Posterior vena cava (tissue), 2 donors: ENCODE data around the gene DUSP28. TPM values are rescaled to one million over a fixed set of nuclear protein-coding genes. Genes with fewer than 3 reads are reported as not detected.
A peak's percentile ranks its signal among the peaks of the same experiment; 100 is the strongest.

Experiments used
- DNase-seq: peaks from one replicate; pipeline ENCODE4 v3.0.0-alpha.2; 2020; ENCODE audit warnings: low spot score
- intact Hi-C, 2 donors: fragments of 100-400 bp; cut with DNase I; formaldehyde crosslinking; loops; one replicate each; pipeline versions ENCODE4 v1.14.1 to v1.14.2; 2022 to 2023
- total RNA-seq, 2 donors: library from RNA; stranded (reverse); fragmentation: NEBNext Ultra II Directional; extraction: Animal tissue kit (Norgen Biotek cat#: 25700); gene quantifications; one replicate each; pipeline ENCODE4 v1.2.1, GENCODE V29; 2021
- donor health status: DM: yes; HTN: yes; CAD: no.
- donor health status: DM: yes; HTN: yes; CAD: no.

Gene DUSP28
- total RNA-seq, 2 donors from 2014 or later = 2.0 to 2.3 TPM

GRCh38 chr2:240556553-240557100 lies 3.5 kb upstream of the DUSP28 start:
- DNase-seq = peak; percentile 84
- intact Hi-C loops = no loop called here

DNA sequence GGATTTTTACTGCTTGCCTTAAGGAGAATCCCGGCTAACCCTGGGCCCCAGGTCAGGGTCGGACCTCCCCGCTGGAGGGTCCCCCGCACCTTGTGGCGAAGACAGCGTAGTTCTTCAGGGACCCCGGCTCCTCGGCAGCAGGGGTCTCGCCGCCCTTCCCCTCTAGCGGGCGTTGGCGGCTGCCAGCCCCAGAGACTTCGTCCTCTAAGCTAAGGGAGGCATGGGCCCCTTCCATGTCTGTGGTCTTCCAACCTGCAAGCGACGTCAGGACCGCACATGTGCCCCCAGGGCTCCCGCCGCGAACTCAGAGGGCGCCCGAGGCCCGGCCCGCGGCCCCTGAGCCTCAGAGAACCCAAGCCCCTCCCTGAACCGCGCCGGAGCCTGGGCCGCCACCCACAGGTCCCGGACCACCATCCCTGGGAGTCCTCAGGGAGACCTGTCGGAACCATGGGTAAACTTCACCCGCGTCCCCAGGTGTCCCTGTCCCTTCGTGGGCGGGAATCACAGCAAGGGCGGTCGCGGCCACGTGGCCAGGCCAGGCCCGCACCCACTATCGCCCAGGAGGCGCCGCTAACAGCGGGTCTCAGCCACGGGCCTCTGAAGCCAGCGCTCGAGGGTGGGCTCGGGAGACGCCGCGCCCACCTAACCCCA lies 2.9 kb upstream of the DUSP28 start:
- DNase-seq = no peak
- intact Hi-C loops = no loop called here

DNA sequence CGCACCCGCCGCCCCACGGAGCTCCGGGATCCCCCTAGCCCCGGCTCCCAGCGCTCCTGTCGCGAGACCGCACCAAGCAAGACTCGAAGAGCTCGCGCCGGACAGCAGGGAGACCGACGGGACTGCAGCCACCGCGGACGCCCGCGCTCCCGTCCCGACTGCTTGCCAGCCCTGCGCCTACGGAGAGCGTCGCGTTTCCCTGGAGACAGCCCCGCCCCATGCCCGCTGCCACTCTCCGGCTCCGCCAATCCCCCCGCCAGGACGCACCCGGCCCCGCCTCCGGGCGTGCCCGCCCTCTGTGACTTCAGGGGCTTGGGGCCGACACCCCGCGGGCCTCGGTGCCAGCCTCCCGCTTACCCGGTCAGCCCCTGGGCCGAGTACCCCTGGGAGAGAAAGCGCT lies 2.3 kb upstream of the DUSP28 start, which contains the start of gene ANKMY1:
TSS of gene ANKMY1 (minus strand) at position 181 of the 400 bp plus-strand sequence. CDS start 653 bp downstream, outside the sequence.
- intact Hi-C loops = no loop called here
- DNase-seq = peak; percentile 92

- intact Hi-C loops = no loop called here
- DNase-seq = peak; percentile 74
These were observed 1.9 kb upstream of the DUSP28 start for GRCh38 chr2:240558236-240558761.

- intact Hi-C loops = no loop called here
- no peak for DNase-seq
These were observed 871 bp upstream of the DUSP28 start for GRCh38 chr2:240559286-240559685.

GRCh38 chr2:240560480-240561324 lies 545 bp downstream of the DUSP28 start:
- DNase-seq = peak; percentile 100
- intact Hi-C loops = loop anchor here in 1 of 2 donors (5.0 kb wide), 1 partner anchor 1848 kb away; no protein-coding TSS in a partner anchor

DNA sequence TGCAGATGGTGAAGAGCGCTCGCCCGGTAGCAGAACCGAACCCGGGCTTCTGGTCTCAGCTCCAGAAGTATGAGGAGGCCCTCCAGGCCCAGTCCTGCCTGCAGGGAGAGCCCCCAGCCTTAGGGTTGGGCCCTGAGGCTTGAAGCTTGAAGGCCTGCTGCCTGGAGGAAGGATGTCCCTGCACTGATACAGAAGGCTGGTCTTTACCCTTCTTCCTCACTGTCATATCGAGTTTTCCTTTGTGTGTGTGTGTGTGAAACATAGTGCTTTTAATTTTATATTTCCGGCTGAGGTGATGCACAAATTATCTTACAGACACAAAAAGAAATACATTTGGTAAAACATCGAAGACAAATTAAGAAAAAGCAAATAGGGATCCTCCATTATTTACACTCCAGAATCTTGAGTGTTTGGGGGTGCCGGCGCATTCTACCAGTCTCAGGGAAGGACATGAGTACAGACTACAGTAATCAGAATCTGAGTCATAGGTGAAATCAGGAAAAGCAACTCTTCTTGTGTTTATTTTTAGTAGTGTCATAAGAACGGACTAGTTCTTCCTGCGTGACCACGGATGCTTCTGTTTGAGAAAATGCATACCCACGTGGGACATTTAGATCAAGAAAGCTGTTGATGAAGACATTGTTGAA lies 1.3 kb downstream of the DUSP28 start:
- peak; percentile 29 for DNase-seq
- intact Hi-C loops = loop anchor here in 1 of 2 donors (5.0 kb wide), 1 partner anchor 1849 kb away; no protein-coding TSS in a partner anchor

- DNase-seq = peak; percentile 48
- intact Hi-C loops = loop anchor here in 1 of 2 donors (5.0 kb wide), 1 partner anchor 1851 kb away; no protein-coding TSS in a partner anchor
These were observed 3.1 kb downstream of the DUSP28 start for GRCh38 chr2:240563231-240563630.

DNA sequence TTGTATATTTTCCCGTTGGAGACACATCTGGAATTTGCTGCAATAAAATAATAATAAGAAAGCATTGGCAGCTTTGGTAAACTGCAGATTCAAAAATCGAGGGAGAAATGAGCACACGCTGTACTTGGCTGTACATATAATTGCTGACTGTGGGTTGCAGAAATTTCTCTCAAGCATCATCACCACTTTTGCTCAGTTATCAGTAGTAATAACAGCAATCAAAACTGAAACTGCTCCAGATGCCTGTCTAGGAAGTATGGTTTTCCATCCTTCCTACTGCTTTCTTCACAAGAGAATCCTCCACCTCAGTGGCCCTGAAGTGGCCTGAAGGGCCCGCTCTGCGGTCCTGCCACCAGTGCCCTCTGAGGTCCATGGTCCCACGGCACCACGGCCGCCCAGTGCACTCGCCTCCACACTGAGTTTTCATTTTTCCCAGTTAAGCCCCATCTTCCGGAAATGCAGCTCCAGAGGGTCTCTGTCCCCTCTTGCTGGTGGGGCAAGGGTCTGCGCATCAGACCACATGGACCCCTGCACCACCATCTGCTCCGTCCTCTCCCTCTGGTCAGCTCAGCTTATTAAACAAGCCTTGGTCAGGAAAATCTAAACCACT lies 3.9 kb downstream of the DUSP28 start:
- peak; percentile 64 for DNase-seq
- intact Hi-C loops = loop anchor here in 1 of 2 donors (5.0 kb wide), 1 partner anchor 1852 kb away; no protein-coding TSS in a partner anchor

GRCh38 chr2:240564561-240565332 lies 4.6 kb downstream of the DUSP28 start:
- intact Hi-C loops = loop anchor here in 1 of 2 donors (5.0 kb wide), 1 partner anchor 1852 kb away; no protein-coding TSS in a partner anchor
- DNase-seq = peak; percentile 60

DNA sequence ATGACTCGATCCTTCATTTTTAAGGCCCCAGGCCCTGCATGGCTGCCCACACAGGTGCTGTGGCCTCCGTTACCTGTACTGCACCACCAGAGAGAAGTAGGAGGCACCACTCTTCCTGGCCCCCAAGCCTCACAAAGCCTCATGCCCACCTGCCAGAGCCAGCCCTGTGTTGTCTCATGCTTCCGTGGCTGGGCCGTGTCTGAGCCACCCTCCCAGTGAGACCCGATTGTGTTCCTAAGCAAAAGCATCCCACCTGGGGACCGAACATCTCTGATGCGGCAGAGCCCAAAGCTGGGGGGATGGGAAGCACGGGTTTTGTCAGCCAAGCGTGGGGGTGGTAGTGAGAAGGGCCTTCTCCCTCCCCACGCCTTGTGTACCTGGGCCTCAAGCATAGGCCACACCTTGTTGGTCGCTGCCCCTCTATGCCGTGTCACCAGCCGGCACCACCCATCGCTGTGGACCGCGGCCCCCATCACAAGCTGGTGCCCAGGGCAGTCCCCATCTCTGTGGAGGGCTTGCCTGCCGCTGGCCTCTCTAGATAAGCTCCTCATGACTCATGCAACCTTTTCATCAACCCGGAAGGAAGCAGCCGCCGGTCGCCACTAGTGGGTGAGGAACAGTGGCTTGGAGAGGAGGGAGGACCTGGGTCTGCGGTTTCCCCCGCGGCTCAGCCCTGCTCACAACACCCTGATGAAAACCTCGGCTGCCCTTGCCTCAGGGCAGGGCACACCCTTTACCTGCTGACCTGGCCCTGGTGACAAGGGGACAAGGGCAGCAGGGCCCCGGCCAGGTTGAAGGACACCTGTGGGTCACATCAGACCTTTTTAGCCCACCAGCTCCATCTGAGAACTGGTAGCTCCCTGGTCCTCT lies 5.4 kb downstream of the DUSP28 start:
- intact Hi-C loops = no loop called here
- peak; percentile 95 for DNase-seq

DNA sequence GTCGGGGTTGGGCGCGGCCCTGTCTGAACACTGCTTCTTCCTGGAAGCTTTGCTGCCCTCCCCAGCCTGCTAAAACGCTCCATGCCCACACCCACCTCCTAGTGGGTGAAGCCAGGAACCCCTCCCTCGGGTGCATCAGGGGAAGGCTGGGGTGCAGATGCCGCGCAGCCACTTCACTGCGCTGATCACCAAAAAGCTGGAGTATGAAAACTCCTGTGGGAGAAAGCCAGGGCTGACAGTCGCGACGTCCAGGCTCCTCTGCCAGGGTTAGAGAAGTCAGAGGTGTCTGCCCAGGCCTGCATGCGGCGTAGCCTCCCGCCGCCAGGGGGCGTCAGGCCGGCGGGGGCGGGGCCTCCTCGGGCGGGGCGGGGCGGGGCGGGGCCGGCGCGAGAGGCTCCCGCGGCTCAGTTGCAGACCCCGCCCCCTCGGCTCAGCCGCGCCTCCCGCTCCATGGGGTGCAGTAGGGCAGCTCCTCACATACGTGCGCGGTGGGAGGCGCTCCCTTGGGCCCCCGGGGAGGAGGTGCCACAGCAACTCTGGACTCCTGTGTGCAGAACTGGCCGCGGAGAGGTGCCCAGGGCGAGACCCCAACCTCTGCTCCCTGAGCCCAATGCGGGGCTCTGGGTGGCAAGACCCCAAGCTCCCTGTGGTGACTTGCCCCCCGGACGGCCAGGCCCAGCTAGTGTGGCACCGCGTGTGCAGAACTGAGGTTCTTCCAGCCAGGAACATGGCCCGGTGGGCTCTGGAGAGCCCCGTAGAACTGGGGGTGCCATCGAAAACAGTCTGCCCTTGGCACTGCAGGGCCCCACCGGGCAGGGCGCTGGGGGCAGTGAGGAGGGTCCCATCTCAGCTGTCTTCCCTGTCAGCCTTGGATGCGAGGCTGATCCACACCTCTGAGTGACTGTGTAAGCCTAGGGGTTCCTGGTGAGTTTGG lies 6.3 kb downstream of the DUSP28 start:
- intact Hi-C loops = no loop called here
- DNase-seq = peak; percentile 97

GRCh38 chr2:240567137-240567871 lies 7.1 kb downstream of the DUSP28 start:
- intact Hi-C loops = no loop called here
- DNase-seq = peak; percentile 80

- intact Hi-C loops = no loop called here
- DNase-seq = peak; percentile 82
These were observed 7.9 kb downstream of the DUSP28 start, which contains the start of gene RNPEPL1 for GRCh38 chr2:240567872-240568677. Gene RNPEPL1, plus strand, starts transcription at chr2:240568484. Its CDS starts 103 bp downstream, at chr2:240568587.
